IPS-20b (cell line): ENCODE results near the gene MEGF11.

Source experiments
- H3K27ac ChIP-seq: one replicate; pipeline ENCODE4 v1.5.1; 2013; ENCODE audit warnings: low read length
- H3K27me3 ChIP-seq: 2 replicates; pipeline ENCODE4 v1.6.1; 2013; ENCODE audit warnings: mild to moderate bottlenecking, low read length, inconsistent platforms; ENCODE audit not compliant: insufficient read depth
- H3K36me3 ChIP-seq: 2 replicates; pipeline ENCODE4 v1.6.1; 2013; ENCODE audit warnings: low read depth, mild to moderate bottlenecking, inconsistent platforms, low read length, moderate library complexity; ENCODE audit not compliant: insufficient read depth
- H3K4me1 ChIP-seq: 2 replicates; pipeline ENCODE4 v1.6.1; 2013; ENCODE audit warnings: mild to moderate bottlenecking, control low read depth, inconsistent platforms, low read length, moderate library complexity; ENCODE audit not compliant: insufficient read depth
- H3K4me3 ChIP-seq: 2 replicates; pipeline ENCODE4 v1.5.1; 2013; ENCODE audit warnings: mild to moderate bottlenecking, low read length, inconsistent platforms
- H3K9ac ChIP-seq: 2 replicates; pipeline ENCODE4 v1.6.1; 2013; ENCODE audit warnings: low read depth, mild to moderate bottlenecking, inconsistent platforms, low read length, moderate library complexity
- H3K9me3 ChIP-seq: 2 replicates; pipeline ENCODE4 v1.6.1; 2013; ENCODE audit warnings: mild to moderate bottlenecking, low read depth, low read length, inconsistent platforms; ENCODE audit not compliant: insufficient read depth

MEGF11 gene

GRCh38 chr15:66038387-66039116, 215.0 kb downstream of the MEGF11 start:
- H3K36me3 ChIP-seq = no peaks in the 10 kb centered on the region
- H3K27ac ChIP-seq = no peak overlapping the region
- no peaks in the 10 kb centered on the region for H3K27me3 ChIP-seq
- peaks cover 42% of the 10 kb centered on the region for H3K4me1 ChIP-seq
- no peak overlapping the region for H3K4me3 ChIP-seq
- no peak overlapping the region for H3K9ac ChIP-seq
- no peaks in the 10 kb centered on the region for H3K9me3 ChIP-seq

DNA sequence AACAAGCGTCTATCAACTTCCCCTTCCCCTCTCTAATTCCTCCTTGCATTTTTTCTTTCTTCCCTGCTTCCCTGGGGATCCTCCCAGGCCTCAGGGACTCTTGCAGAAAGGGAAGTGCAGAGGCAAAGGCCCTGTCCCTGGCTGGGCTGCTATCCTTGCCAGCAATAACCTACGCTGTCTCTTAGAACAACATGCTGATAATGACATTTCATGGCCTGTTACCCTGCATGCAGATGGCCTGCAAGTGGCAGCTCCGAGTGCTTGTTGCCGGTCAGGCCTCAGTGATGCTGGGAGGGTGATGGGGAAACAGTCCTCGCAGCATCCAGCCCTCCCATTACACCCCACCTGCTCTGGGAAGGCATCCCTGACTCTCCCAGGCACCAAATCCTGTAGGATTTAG, 216.7 kb downstream of the MEGF11 start:
- Histone ChIP-seq H3K4me3 (no peak overlapping the region), H3K4me1 (peaks cover 33% of the 10 kb centered on the region), H3K27ac (no peak overlapping the region), H3K9ac (no peak overlapping the region), H3K9me3 (peaks cover 12% of the 10 kb centered on the region), H3K36me3 (no peaks in the 10 kb centered on the region), H3K27me3 (no peaks in the 10 kb centered on the region)

GRCh38 chr15:66035901-66036300, 217.6 kb downstream of the MEGF11 start:
- Histone ChIP-seq H3K27ac (no peak overlapping the region), H3K4me1 (peaks cover 24% of the 10 kb centered on the region), H3K4me3 (no peak overlapping the region), H3K36me3 (no peaks in the 10 kb centered on the region), H3K9me3 (peaks cover 18% of the 10 kb centered on the region), H3K27me3 (no peaks in the 10 kb centered on the region), H3K9ac (no peak overlapping the region)

- H3K4me1 ChIP-seq = peaks cover 15% of the 10 kb centered on the region; the same call in 1 of the 2 replicates
- H3K27ac ChIP-seq = no peak overlapping the region
- no peaks in the 10 kb centered on the region for H3K36me3 ChIP-seq
- no peaks in the 10 kb centered on the region for H3K27me3 ChIP-seq
- no peak overlapping the region for H3K9ac ChIP-seq
- peaks cover 18% of the 10 kb centered on the region for H3K9me3 ChIP-seq
- H3K4me3 ChIP-seq = no peak overlapping the region
Observed at GRCh38 chr15:66033143-66033542, 220.4 kb downstream of the MEGF11 start.

GRCh38 chr15:66032006-66032405, 221.5 kb downstream of the MEGF11 start:
- H3K4me1 ChIP-seq = peaks cover 14% of the 10 kb centered on the region; the same call in 1 of the 2 replicates
- no peaks in the 10 kb centered on the region for H3K27me3 ChIP-seq
- no peaks in the 10 kb centered on the region for H3K36me3 ChIP-seq
- no peak overlapping the region for H3K9ac ChIP-seq
- H3K27ac ChIP-seq = no peak overlapping the region
- peaks cover 18% of the 10 kb centered on the region for H3K9me3 ChIP-seq
- no peak overlapping the region for H3K4me3 ChIP-seq

DNA sequence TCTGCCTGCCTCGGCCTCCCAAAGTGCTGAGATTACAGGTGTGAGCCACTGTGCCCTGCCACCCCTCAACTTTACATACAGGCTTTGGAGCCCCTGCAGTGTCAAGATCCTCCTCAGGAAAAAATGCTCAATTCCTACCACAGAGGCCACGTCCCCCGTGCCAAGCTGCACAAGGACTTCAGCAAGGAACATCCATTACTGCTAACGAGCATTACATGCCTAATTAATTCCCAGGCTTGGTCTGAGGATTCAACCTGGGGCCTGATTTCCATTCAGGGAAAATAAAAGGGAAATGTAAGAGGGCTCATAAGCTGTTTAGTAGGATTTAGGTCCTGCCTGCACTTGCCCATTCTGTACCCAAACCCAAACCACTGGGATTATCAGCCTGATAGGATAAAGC, 222.9 kb downstream of the MEGF11 start:
- H3K9me3 ChIP-seq = peaks cover 18% of the 10 kb centered on the region
- no peak overlapping the region for H3K9ac ChIP-seq
- no peaks in the 10 kb centered on the region for H3K27me3 ChIP-seq
- H3K4me1 ChIP-seq = peaks cover 19% of the 10 kb centered on the region; the same call in 1 of the 2 replicates
- H3K4me3 ChIP-seq = no peak overlapping the region
- no peaks in the 10 kb centered on the region for H3K36me3 ChIP-seq
- H3K27ac ChIP-seq = no peak overlapping the region

GRCh38 chr15:66029650-66030049, 223.9 kb downstream of the MEGF11 start:
- no peak overlapping the region for H3K27ac ChIP-seq
- H3K27me3 ChIP-seq = no peaks in the 10 kb centered on the region
- peaks cover 29% of the 10 kb centered on the region; the same call in 1 of the 2 replicates for H3K4me1 ChIP-seq

DNA sequence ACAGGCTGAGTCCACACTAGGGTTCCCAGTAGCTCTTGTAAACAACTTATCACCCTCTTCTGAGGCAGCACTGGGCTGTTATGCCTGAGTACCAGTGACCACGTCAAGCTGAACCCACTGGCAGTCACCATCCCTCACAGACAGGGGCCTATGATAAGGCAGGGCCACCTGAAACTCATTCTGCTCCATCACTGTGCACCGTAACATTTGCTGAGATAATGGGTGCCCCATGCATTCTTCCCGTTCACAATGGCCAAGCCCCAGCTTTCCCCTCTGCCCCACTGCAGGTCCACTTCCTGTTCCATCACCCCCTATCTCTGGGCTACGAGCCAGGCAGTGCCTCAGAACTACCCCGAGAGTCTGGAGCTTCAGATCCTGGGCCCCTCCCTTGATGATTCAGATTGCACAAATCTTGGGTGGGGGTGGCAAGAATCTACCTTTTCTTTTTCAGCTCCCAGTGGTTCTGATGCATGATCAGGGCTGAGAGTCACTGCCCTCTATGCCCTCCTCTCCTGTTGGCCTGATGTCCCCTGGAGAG, 226.2 kb downstream of the MEGF11 start:
- peaks cover 34% of the 10 kb centered on the region; the same call in 1 of the 2 replicates for H3K4me1 ChIP-seq
- H3K9ac ChIP-seq = no peak overlapping the region; the same call in 1 of the 2 replicates
- H3K9me3 ChIP-seq = peaks cover 11% of the 10 kb centered on the region
- H3K36me3 ChIP-seq = no peaks in the 10 kb centered on the region
- H3K4me3 ChIP-seq = no peak overlapping the region
- H3K27ac ChIP-seq = peak overlapping the region; percentile 40
- H3K27me3 ChIP-seq = no peaks in the 10 kb centered on the region

More at GRCh38 chr15:66029650-66030049, 223.9 kb downstream of the MEGF11 start:
- H3K9ac ChIP-seq = no peak overlapping the region
- H3K9me3 ChIP-seq = peaks cover 18% of the 10 kb centered on the region
- H3K4me3 ChIP-seq = no peak overlapping the region
- H3K36me3 ChIP-seq = no peaks in the 10 kb centered on the region

DNA sequence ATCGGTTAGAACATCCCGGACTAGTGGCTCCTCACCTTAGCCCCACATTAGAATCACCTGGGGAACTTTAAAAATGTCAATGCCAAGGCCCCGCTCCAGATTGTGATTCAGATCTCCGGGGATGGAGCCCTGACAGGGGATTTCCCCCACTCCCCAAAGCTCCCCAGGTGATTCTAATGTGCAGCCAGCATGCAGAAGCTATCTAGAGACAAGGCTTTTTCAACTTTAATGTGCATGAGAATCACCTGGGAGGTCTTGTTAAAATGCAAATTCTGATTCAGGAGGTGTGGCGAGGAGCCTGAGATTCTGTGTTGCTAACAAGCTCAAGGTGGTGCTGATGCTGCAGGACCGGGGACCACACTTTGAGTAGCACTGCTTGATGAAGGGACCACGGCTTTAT, 227.6 kb downstream of the MEGF11 start:
- Histone ChIP-seq H3K4me1 (peaks cover 34% of the 10 kb centered on the region; the same call in 1 of the 2 replicates), H3K36me3 (no peaks in the 10 kb centered on the region), H3K27ac (no peak overlapping the region), H3K27me3 (no peaks in the 10 kb centered on the region), H3K9me3 (no peaks in the 10 kb centered on the region), H3K9ac (no peak overlapping the region), H3K4me3 (peak overlapping the region; percentile 20; the same call in 1 of the 2 replicates)

DNA sequence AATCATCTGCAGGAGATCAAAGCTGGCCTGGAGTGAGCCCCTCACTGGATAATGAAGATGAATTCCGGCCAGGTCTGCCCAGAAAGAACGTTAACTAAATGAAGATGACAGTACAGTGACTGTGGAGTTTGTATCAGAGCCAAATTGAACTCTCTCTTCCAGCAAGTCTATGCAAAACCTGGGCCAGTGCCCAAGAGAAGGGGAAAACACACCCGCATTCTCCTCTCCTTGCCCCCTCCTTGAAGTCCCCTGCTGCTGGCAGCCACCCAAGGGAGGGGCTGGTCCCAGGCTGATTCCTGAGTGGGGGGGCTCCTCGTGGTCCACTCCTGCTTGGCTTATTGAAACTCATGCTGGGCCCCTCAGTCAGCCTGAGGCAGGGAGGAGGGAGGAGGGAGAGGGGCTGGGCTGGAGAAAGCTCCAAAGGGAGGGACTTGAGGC, 228.5 kb downstream of the MEGF11 start:
- H3K27me3 ChIP-seq = no peaks in the 10 kb centered on the region
- peak overlapping the region; percentile 59; the same call in 1 of the 2 replicates for H3K9ac ChIP-seq
- H3K27ac ChIP-seq = peak overlapping the region; percentile 6
- no peaks in the 10 kb centered on the region for H3K9me3 ChIP-seq
- peak overlapping the region; percentile 20; the same call in 1 of the 2 replicates for H3K4me3 ChIP-seq
- no peaks in the 10 kb centered on the region for H3K36me3 ChIP-seq
- peaks cover 34% of the 10 kb centered on the region; the same call in 1 of the 2 replicates for H3K4me1 ChIP-seq

DNA sequence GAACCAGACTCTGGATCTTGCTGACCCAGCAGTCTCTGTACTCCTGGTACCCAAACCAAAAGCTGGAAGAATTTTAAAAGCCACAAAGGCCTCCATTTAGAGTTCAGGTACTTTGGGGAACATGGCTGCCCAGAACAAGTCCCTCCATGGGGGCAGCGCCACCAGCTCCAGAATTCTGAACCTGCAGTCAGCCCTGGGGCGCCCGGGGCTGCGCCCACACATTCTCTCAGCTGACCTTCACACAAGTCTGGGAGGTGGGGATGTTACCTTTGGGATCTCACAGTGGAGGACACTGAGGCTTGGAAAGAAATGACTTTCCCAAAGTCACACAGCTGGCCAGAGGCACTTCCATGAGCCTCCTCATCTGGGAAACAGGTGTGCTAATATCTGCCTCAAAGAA, 229.4 kb downstream of the MEGF11 start:
- Histone ChIP-seq H3K4me3 (no peak overlapping the region), H3K27ac (no peak overlapping the region), H3K9ac (no peak overlapping the region), H3K9me3 (no peaks in the 10 kb centered on the region), H3K27me3 (no peaks in the 10 kb centered on the region), H3K4me1 (peaks cover 30% of the 10 kb centered on the region; the same call in 1 of the 2 replicates), H3K36me3 (no peaks in the 10 kb centered on the region)
